Measurements from ENCODE around the gene DSCAML1.
A peak's percentile ranks its signal among the peaks of the same experiment; 100 is the strongest.

The DSCAML1 gene

DNA sequence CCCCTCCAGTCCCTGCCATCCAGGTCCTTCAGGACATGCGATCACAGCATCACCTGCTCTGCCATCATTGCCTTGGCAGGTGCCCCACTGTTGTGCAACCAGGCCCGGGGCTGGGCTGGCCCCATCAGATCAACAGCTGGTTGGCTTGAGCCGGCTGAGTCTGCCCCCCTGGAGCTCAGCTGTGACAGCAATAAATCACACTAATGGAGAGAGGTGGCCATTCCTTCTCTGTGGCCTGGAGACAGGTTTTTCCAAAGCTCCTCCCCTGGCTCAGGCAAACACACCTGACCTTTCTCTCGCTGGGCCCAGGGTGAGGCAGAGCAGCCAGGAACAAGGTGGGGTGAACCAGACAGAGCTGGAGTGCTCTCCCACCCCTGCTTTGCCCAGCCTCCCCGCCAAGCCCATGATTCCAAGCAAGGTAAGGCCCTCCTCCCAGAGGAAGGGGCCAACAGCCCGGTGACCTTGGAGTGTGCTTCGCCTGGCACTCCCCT, 36.4 kb upstream of the DSCAML1 start:
- DNase-seq (ENCODE audit: low spot score), result no peak
- FAIRE-seq, result no peak

DNA sequence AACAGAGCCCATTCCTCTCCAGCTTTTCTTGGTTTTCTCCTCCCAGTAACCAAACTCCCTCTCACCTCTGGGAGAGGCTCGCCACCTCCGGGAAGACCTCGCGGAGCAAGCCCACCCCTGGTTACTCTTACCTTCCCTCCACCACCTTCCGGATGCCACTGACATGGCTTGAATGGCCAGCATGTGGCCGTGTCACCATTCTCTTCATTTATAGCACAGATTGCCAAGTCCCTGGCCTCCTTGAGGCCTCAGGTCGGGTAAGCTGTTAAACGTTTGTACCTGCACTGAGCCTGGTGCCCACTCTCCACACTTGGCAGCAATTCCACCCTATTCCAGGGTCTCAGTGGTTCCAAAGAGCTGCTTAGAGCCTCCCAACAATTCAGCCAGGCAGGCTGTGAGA, 35.5 kb upstream of the DSCAML1 start:
- DNase-seq (ENCODE audit: low spot score), result no peak
- no peak for FAIRE-seq

DNA sequence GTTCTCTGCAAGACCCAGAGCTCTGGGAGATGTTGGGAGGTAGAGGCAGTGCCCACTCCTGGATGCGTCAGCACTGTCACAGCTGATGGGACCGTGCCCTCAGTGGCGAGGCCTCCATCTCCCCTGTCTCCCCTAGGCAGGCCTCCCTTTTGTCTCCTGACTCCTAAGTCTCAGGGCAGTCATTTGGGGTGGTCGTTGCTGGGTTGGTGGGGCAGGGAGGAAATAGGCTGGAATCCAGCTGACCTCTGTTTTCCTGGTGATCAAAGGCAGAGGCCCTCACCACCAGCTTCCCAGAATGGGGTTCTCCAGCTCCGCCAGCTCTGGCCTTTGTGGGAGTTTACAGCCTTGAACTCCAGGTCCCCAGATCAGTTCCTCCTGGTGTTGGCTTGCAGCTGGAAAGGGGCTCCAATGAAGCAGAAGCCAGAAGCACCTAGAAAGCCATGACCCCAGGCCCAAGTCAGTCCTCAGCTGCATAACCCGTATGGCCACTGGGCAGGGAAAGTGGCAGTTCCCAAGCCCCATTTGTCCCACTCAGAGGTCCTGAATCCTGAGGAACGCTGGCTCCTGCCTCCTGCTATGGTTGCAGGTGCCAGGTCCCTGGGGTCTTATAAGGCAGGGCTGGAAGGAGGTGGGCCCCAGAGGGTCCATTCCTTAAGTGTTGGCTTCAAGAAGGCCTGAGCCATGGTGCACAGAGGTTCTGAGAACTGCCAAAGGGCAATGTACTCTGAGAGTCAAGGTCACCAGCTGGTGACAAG, 34.8 kb upstream of the DSCAML1 start:
- FAIRE-seq (no peak), DNase-seq (ENCODE audit: low spot score) (no peak)

DNA sequence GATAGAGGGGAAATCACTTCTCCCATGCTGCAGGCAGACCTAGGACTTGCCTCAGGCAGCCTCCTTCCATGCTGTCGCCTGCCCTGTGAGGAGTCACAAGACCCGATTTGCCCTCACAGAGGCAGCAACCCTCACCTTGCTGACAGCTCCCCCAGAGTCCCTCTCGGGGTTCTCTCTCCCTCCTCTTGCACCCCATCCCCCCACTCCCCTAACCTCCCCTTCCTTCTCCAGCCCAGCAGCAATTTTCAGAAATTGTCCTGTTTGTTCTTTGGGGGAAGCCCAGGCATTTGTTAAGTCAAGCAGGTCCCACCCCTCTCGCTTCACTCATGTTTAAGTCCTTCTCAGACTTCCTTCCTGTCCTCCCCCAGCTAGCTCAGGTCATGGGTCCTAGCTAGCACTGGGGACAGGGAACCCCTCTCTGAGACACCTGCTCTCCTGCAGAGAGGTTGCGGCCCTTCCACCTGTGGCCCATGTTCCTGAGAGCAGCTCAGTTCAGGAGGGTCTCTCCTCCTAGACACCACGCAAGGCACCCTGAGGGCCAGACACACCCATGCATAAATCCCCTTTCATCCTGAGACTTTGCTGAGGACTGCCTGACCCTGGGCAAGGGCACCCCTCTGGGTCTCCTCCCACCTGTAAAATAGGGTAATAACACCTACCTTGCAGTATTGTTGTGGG, 33.8 kb upstream of the DSCAML1 start:
- no peak for FAIRE-seq
- no peak for DNase-seq (ENCODE audit: low spot score)

DNA sequence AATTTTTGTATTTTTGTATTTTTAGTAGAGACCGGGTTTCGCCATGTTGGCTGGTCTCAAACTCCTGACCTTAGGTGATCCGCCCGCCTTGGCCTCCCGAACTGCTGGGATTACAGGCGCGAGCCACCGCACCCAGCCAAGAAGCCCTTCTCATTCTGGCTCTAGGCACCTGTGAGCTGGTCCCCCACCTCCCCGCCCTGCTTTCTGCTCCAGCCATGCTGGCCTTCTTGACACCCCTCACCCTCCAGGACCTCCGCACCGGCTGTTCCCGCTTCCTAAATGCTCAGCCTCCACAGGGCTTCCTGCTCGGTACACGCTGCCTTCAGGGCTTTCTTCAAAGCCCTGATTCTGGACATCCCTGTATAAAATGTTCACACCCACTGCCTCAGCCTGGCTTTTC, 33.1 kb upstream of the DSCAML1 start:
- DNase-seq (ENCODE audit: low spot score), result no peak
- no peak for FAIRE-seq

DNA sequence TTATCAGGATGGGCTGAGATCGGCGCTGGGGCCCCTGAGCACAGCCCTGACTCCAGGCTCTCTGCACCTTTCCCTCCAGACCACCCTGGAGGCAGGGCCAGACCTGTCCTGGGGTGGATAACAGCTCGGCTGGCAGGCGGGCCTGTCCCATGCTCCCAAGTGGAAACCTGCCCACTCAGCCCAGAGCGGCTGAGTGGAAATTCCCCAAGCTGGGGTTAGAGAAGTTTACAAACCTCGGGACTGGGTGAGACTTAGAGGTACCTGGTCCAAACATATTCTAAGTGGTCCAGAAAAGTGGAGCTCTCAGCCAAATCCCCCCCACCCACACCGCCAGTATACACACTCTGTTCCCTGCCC, 32.3 kb upstream of the DSCAML1 start:
- FAIRE-seq (no peak), DNase-seq (ENCODE audit: low spot score) (no peak)

DNA sequence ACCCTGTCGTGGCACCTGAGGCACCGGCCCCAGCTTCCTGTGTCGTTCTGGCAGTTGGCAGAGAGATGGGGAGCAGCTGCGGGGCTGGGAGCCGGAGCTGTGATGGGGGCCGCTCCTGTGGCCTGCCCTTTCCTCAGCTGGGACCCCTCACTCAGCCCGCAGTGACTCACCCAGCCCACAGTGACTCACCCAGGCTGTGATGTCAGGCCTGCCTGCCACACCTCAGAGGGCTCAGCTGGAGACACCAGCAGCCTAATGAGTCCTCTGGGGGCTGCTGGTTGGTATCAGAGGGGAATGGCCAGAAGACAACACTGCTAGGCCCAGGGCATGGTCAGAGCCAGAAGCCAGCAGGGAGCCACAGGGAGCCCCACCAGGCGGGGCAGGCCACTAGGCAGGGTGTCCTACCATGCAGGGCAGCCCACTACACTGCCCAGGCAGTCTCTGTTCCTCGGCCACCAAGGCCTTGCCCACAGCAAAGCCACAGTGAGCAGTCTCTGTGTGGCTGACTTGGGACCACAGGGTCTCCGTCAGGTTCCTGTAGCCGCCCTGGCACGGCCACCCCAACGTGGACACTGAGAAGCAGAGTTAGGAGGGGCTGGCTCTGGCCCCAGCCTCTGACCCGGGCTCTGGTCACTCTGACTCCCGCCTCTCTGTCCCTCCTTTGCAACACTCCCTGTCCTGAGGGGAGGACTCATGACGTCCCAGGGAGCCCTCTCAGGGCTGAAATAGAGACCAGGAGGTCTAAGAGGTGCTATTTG, 31.8 kb upstream of the DSCAML1 start:
- DNase-seq (ENCODE audit: low spot score), result peak; percentile 81
- peak; percentile 85 for FAIRE-seq

DNA sequence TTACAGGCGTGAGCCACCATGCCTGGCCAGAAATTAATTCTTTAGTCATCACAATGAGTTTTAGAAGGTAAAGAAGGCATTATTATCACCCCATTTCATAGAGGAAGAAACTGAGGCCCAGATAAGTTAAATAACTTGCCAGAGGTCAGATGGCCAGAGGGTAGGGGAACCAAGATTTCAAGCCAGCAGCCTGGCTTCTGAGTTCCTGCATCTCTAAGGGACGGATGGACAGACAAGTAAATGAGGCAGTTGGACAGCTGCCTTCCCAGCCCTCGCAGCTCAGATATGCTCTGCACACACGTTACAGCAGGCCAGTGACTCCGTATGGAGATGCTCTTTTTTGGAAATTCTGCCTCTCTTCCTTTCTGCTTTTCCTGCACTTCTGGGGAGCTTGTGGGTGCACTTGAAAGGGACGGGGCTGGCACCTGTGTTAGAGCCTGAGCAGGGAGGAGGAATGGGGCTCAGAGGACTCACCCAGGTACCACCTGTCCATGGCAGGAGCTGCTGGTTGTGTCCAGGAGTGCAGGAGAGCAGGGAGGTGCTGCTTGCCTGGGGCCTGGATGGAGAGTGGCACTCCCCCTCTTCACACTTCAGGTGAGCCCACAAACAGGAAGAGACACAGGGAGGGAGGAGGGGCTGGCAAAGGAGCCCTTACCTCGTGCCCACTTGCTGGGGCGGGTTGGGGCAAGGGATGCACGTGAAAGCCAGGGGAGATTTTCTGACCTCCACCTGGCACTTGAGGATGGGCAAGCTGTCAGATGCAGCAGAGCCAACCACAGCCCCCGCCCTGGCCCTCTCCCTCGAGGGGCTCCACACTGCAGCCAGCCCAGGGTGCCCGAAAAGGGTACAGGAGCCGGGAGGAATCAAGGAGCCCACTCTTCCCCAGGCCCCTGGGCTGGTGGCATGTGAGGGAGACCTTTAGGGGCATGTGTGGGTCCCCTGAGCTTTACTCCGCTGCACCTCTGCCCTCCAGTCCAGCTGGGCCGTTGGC, 30.8 kb upstream of the DSCAML1 start:
- FAIRE-seq, result no peak
- no peak for DNase-seq (ENCODE audit: low spot score)

DNA sequence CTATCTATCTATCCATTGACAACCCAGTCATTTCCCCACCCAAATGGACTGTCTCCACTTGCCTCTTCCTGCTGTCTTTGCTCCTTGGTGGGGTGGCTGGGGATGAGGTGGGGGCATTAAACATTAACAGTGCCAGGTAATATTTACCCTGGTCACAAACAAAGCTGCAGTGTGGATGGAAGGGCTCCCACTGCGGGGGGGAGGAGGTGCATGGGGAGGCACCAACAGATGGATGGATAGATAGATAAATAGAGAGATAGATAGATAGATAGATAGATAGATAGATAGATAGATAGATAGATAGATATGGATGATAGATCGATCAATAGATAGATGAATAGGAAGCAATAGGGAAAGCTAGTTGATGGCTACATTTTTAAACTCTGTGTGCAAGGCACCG, 29.8 kb upstream of the DSCAML1 start:
- DNase-seq (ENCODE audit: low spot score) (no peak), FAIRE-seq (peak; percentile 61)

DNA sequence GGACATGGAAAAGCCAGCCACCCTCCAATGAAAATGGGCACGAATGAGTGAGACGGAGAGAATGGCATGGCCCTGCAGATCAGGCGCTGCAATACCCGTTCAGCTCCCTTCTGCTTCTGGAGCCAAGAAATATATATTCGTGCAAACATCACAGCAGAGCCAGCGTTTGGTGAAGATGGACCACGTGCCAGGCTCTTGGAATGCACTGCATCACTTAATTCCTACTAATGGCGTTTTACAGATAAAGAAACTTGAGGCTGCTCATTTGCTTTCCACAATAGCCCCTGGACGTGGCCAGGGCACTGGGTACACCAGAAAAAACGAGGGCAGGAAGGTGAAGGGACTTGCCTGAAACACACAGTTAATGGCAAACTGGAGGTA, 29.2 kb upstream of the DSCAML1 start:
- no peak for DNase-seq (ENCODE audit: low spot score)
- no peak for FAIRE-seq

DNA sequence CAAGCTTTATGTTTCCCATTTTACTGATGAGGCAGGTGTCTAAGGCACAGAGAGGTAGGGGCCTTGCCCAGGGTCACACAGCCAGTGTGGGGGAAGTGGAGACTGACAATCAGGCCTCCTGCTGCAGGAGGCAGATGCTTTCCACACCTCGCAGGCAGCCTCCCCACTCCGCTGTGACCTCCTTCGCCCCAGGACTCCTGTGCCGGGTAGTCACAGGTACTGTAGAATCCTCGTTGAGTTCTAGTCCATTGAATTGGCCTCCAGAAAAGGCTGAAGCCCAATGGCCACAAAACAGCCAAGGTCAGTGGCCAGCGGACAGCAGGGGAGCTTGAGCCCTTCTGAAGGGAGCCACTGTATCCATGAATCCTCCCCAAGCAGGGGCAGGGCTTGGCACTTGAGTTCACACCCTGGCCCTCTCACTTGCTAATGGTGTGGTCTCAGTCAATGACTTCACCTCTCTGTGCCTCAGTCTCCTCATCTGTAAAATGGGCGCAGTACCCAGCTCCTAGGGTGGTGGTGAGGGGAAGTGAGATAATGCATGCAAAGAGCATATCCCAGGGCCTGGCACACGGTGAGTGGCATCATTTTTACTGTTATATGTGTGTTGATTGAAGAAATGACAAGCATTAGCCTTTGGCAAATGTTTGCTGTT, 28.6 kb upstream of the DSCAML1 start:
- FAIRE-seq (no peak), DNase-seq (ENCODE audit: low spot score) (no peak)

DNA sequence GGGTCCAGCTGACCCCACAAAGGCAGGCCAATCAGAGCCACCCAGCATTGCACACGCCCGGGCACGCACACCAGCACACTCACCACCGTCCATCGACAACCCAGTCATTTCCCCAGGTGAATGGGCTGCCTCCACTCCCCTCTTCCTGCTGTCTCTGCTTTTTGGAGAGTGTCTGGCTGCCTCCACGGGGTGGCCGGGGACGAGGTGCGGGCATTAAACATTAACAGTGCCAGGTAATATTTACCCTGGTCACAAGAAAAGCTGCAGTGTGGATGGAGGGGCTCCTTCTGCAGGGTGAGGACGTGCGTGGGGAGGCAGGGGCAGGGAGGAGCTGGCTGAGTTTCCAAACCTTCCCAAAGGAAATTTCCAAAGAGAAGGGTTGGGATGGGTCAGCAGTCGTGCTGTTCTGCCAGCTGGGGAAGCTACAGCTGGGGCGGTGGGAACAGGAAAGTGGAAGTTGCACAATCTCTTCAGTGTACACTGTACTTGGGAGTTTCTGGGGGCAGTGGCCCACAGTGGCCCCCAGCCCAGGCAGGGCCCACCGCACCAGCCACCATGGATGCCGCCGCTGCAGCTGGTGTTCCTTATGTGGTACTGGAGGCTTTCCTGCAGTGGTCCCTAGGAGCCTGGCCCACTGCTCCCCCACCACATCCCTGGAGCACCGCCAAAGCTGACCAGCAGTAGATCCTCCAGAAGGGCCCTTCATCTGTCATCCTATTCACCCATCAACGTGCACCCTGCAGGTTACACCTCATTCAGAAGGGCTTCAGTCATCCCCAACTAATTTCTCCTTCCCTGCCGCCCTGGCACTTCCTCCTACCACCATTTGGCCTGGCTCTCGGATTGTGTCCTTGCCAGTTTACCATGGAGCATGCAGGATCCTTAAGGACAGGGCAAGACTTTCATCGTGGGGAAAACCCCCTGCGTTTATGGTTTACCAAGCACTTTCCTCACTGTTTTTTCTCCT, 27.8 kb upstream of the DSCAML1 start, which contains the start of gene FXYD2:
Gene FXYD2, minus strand, starts transcription at position 174 of the 967 bp plus-strand sequence. Its CDS starts 66 bp downstream, at position 108.
- FAIRE-seq, result peak; percentile 83
- no peak for DNase-seq (ENCODE audit: low spot score)

DNA sequence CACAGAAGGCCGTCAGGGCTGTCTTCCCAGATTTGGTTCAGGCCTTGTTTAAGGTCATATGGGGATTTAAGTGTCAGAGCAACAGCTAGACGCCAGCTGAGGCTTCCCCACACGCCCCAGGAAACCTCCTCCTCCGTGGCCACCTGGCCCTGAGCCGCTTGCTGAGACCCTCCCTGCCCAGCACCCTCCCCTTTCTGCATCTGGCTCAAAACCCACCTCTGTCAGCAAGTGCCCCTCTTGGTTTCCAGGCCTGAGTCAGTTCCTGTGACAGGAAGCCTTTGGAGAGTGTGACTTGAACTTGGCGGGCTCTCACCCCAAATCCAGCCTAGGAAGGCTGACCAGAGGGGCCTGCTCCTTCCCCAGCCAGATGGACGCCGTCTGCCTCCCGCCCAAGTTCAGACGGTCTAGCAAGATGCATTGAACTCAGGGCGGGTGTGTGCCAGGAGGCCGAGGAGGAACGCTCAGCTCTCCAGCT, 27.0 kb upstream of the DSCAML1 start:
- no peak for DNase-seq (ENCODE audit: low spot score)
- no peak for FAIRE-seq

DNA sequence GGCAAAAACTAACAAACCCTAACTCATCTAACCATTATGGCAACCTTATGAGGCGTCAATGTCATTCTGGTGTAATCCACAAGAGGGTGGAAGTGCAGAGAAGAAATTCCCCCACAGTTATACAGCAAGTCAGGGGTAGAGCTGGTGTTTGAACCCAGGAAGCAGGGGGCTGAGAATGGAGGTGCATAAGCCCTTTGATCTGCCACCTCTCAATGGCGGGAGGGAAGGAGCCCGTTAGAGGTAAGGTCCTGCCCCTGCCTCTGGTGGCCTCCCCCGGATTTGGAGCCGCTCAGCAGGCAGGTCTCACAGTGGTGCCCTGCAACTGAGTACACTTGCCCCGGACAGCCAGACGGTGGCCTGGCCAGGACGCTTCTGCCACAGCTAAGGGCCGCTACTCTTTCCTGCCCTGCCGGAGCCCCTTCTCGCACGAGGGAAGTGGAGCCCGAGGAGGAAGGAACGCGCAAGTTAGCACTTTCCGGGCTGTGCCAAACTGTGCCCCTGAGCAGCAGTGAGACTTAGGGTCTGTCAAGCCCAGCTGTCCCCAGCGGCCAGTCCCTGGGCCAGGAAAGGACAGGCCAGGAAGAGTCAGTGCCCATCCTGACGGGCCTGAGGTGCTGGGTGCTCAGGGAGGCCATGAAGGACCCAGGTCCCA, 26.4 kb upstream of the DSCAML1 start:
- peak; percentile 27 for FAIRE-seq

DNA sequence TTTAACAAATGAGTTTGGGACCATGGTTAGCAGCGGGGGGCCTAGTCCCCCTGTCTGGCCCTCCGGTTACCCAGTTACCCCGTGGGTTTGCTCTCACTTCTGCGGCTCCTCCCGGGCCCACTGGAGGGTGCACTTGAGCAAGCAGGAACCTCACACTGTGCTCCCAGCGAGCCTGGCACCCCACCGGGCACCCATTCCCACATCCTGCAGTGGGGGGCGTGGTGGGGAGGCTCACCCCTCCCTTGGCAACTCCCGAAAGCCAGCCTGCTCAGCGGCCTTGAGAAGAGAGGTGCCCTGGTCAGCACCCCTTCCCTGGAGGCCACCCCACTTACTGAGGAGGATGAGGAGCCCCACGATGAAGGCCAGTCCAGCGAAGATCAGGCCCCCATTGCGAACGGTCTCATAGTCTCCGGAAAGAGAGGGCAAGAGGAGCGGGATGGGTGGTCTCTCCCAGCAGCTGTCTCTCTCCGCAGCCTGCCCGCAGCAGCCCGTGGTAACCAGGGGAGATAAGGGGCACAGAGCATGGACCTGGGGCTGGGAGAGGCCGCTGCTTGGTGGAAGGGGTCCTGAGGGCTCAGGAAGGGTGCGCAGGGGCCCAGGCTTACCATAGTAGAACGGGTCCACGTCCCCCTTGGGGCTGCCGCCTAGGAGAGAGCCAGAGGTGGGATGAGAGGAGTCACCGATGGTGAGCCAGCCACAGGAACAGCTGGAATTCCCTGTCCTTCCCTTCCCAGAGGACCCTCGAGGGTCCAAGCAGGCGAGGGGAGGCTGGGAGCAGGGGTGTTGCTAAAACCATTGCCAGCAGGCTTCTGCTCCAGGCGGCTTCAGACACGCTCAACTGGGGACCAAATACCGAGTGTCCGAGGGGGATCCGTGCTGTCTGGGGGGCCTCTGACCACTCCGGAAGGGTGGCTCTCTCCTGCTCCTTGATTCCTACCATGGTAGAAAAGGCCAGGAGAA, 25.3 kb upstream of the DSCAML1 start:
- FAIRE-seq, result no peak
- DNase-seq (ENCODE audit: low spot score), result peak; percentile 11

More for the DNA sequence above, 26.4 kb upstream of the DSCAML1 start:
- DNase-seq (ENCODE audit: low spot score), result no peak

DNA sequence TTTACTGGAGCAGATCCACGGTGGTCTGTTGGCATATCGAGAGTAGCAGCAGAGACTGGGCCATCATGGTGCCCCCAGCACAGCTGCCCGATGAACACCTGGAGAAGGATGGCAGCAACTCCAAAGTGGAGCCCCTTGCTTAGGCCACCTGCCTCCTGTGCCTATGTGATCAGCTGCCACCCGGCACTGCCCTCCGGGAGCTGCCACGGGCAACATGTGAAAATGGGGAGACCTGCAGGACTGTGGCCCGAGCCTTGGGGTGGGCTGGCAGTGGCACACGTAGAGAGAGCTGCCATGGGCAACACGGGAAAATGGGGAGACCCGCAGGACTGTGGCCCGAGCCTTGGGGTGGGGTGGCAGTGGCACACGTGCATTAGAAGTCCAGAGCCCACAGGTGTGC, 24.4 kb upstream of the DSCAML1 start:
- no peak for FAIRE-seq
- DNase-seq (ENCODE audit: low spot score), result no peak

DNA sequence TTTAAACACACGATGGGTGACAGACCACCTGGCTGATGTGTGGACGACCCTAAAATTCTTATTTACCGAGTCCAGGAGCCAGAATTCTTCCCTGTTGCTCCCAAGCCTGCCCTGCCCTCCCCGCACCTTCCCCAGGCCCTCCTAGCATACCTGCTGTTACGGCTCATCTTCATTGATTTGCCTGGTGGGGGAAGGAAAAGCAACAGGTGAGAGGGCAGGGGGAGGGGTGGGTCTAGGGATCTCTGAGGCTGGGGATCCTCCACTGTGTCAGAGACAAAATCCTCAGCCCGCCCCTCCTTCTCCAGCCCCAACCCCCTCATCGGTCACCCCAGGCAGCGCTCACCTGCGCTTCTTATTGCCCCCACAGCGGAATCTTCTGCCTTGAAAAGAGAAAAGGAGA, 23.5 kb upstream of the DSCAML1 start:
- DNase-seq (ENCODE audit: low spot score) (no peak), FAIRE-seq (no peak)

Data from RCC 7860 (cell line).